Measurements from ENCODE around the gene EEF1AKMT2.
A peak's percentile ranks its signal among the peaks of the same experiment; 100 is the strongest.

The EEF1AKMT2 gene

GRCh38 chr10:124744102-124745050 lies 47.3 kb downstream of the EEF1AKMT2 start, which contains the start of gene FAM53B:
Gene FAM53B, minus strand, starts transcription at chr10:124744378. Its CDS starts 37,665 bp downstream, at chr10:124706713.
- H3K4me3 ChIP-seq (ENCODE audit: low read depth, low read length): peak within 1 kb of the TSS; percentile 66
- POLR2A ChIA-PET: no interaction called here
- CTCF ChIA-PET: interaction anchor here (0.8 to 5.9 kb wide), 6 partner anchors 11 to 283 kb away, joined by 3 to 80 read pairs (median 7); partner anchors contain the start of gene LHPP
- peak; percentile 7 for TF ChIP-seq CTCF (IDR thresholded peaks at IDR 0.05; ENCODE audit: insufficient read depth, low read length, missing control alignments)
- no peak for DNase-seq (ENCODE audit: low read depth, low spot score)

- H3K4me3 ChIP-seq (ENCODE audit: low read depth, low read length): peak overlapping the region; percentile 66
- ChIA-PET CTCF (interaction anchor here (0.7 to 5.3 kb wide), 9 partner anchors 13 to 749 kb away, joined by 3 to 141 read pairs (median 18); no protein-coding TSS in a partner anchor), POLR2A (no interaction called here)
- DNase-seq (ENCODE audit: low read depth, low spot score): no peak
- no peak for TF ChIP-seq CTCF (IDR thresholded peaks at IDR 0.05; ENCODE audit: insufficient read depth, low read length, missing control alignments)
Observed at GRCh38 chr10:124743191-124744101, 48.2 kb downstream of the EEF1AKMT2 start.

- peak; percentile 27 for TF ChIP-seq CTCF (IDR thresholded peaks at IDR 0.05; ENCODE audit: insufficient read depth, low read length, missing control alignments)
- DNase-seq (ENCODE audit: low read depth, low spot score): no peak
- peak overlapping the region; percentile 66 for H3K4me3 ChIP-seq (ENCODE audit: low read depth, low read length)
- ChIA-PET POLR2A (no interaction called here), CTCF (interaction anchor here (0.7 to 5.3 kb wide), 16 partner anchors 13 to 748 kb away, joined by 3 to 141 read pairs (median 11); no protein-coding TSS in a partner anchor)
Observed at GRCh38 chr10:124742413-124743190, 49.1 kb downstream of the EEF1AKMT2 start.

- no peak for TF ChIP-seq CTCF (IDR thresholded peaks at IDR 0.05; ENCODE audit: insufficient read depth, low read length, missing control alignments)
- DNase-seq (ENCODE audit: low read depth, low spot score): no peak
- POLR2A ChIA-PET: interaction anchor here (0.9 kb wide), 1 partner anchor 60 kb away, joined by 3 read pairs; the partner anchor contains the start of gene ABRAXAS2
Observed at GRCh38 chr10:124741922-124742412, 49.7 kb downstream of the EEF1AKMT2 start.

GRCh38 chr10:124741281-124741921 lies 50.3 kb downstream of the EEF1AKMT2 start:
- ChIA-PET CTCF (interaction anchor here (0.7 to 5.3 kb wide), 45 partner anchors 8 to 747 kb away, joined by 3 to 141 read pairs (median 5); partner anchors contain the start of gene LHPP), POLR2A (interaction anchor here (0.9 kb wide), 1 partner anchor 61 kb away, joined by 3 read pairs; the partner anchor contains the start of gene ABRAXAS2)
- H3K4me3 ChIP-seq (ENCODE audit: low read depth, low read length): no peak overlapping the region
- peak; percentile 75 for TF ChIP-seq CTCF (IDR thresholded peaks at IDR 0.05; ENCODE audit: insufficient read depth, low read length, missing control alignments)
- DNase-seq (ENCODE audit: low read depth, low spot score): no peak

More at GRCh38 chr10:124741922-124742412, 49.7 kb downstream of the EEF1AKMT2 start:
- CTCF ChIA-PET: interaction anchor here (0.7 to 5.3 kb wide), 43 partner anchors 8 to 747 kb away, joined by 3 to 141 read pairs (median 6); partner anchors contain the start of gene LHPP
- peak overlapping the region; percentile 66; the same call in 1 of the 2 replicates for H3K4me3 ChIP-seq (ENCODE audit: low read depth, low read length)

All from AG04449 (cell line).